Stimulated activated naive B cell treated with anti-CD40 and anti-IgM and Interleukin-4, amounts not matched to agents 10 μg/mL and 1 μg/mL and 100 μg/mL, for 72 hours (primary cell): ENCODE measurements around the gene SIL1.
"Not testable (repeated sequence)": the region's sequence is repeated elsewhere in the genome, so short reads cannot be mapped to it uniquely, and the experiment has no call there.

ENCODE experiments used
- ATAC-seq, 2 donors: fragments of 150-1000 bp; cut with Tn5 transposase; replicated peaks; 2 replicates each; pipeline ENCODE4 v1.10.0; 2021; ENCODE audit warnings: moderate library complexity in 1 of 2
- DNase-seq: peaks from one replicate; pipeline ENCODE4 v3.0.0; 2021
- H3K27ac Mint-ChIP-seq: one replicate; pipeline ENCODE4 v1.8.0; 2022; ENCODE audit warnings: mild to moderate bottlenecking, mixed read lengths
- H3K27me3 Mint-ChIP-seq, 2 donors: one replicate each; pipeline ENCODE4 v1.8.0; 2022; ENCODE audit warnings: mixed read lengths in 2 of 2
- H3K36me3 Mint-ChIP-seq, 2 donors: one replicate each; pipeline ENCODE4 v1.8.0; 2022; ENCODE audit warnings: mixed read lengths in 2 of 2, mild to moderate bottlenecking in 1 of 2
- H3K4me1 Mint-ChIP-seq, 2 donors: one replicate each; pipeline ENCODE4 v1.8.0; 2022; ENCODE audit warnings: mixed read lengths in 2 of 2, mild to moderate bottlenecking in 1 of 2
- H3K4me3 Mint-ChIP-seq, 2 donors: one replicate each; pipeline ENCODE4 v1.8.0; 2022; ENCODE audit warnings: mild to moderate bottlenecking in 2 of 2, mixed read lengths in 2 of 2, moderate library complexity in 1 of 2
- H3K9me3 Mint-ChIP-seq, 2 donors: one replicate each; pipeline ENCODE4 v1.8.0; 2022; ENCODE audit warnings: mixed read lengths in 2 of 2, mild to moderate bottlenecking in 1 of 2

Gene SIL1

GRCh38 chr5:139188558-139189270 lies 9.5 kb downstream of the SIL1 start:
- Mint-ChIP-seq H3K4me1 (peaks cover 27 to 37% of the 10 kb centered on the region in 2 donors), H3K4me3 (no peak overlapping the region), H3K27ac (no peak overlapping the region), H3K9me3 (no peaks in the 10 kb centered on the region), H3K36me3 (peaks cover 32 to 38% of the 10 kb centered on the region in 2 donors), H3K27me3 (no peaks in the 10 kb centered on the region)
- DNase-seq (no peak), ATAC-seq (no peak)

- peaks cover 35 to 42% of the 10 kb centered on the region in 2 donors for H3K4me1 Mint-ChIP-seq
- no peaks in the 10 kb centered on the region for H3K27me3 Mint-ChIP-seq
- no peak overlapping the region for H3K27ac Mint-ChIP-seq
- no peaks in the 10 kb centered on the region for H3K9me3 Mint-ChIP-seq
- H3K4me3 Mint-ChIP-seq, result no peak overlapping the region
- no peak for ATAC-seq
- H3K36me3 Mint-ChIP-seq, result peaks cover 23 to 24% of the 10 kb centered on the region in 2 donors
- no peak for DNase-seq
Observed at GRCh38 chr5:139186752-139187326, 11.3 kb downstream of the SIL1 start.

GRCh38 chr5:139186261-139186660 lies 11.9 kb downstream of the SIL1 start:
- Mint-ChIP-seq H3K4me3 (peak overlapping the region; percentile 2 to 32), H3K27me3 (no peaks in the 10 kb centered on the region), H3K4me1 (peaks cover 38 to 48% of the 10 kb centered on the region in 2 donors), H3K27ac (peak overlapping the region; percentile 11), H3K36me3 (peaks cover 21 to 23% of the 10 kb centered on the region in 2 donors), H3K9me3 (no peaks in the 10 kb centered on the region)
- DNase-seq (no peak), ATAC-seq (peak; percentile 63 to 70)

- H3K27ac Mint-ChIP-seq, result peak overlapping the region; percentile 47
- DNase-seq (no peak), ATAC-seq (no peak)
- peaks cover 21 to 23% of the 10 kb centered on the region in 2 donors for H3K36me3 Mint-ChIP-seq
- peaks cover 41 to 51% of the 10 kb centered on the region in 2 donors for H3K4me1 Mint-ChIP-seq
- H3K4me3 Mint-ChIP-seq, result no peak overlapping the region
- H3K27me3 Mint-ChIP-seq, result no peaks in the 10 kb centered on the region
- H3K9me3 Mint-ChIP-seq, result no peaks in the 10 kb centered on the region
Observed at GRCh38 chr5:139185589-139185988, 12.6 kb downstream of the SIL1 start.

GRCh38 chr5:139183502-139183901 lies 14.7 kb downstream of the SIL1 start:
- Mint-ChIP-seq H3K27me3 (no peaks in the 10 kb centered on the region), H3K9me3 (no peaks in the 10 kb centered on the region), H3K4me1 (peaks cover 48 to 70% of the 10 kb centered on the region in 2 donors), H3K4me3 (peak overlapping the region in 1 of 2 donors; percentile 29), H3K36me3 (peaks cover 14 to 21% of the 10 kb centered on the region in 2 donors), H3K27ac (no peak overlapping the region)
- ATAC-seq (no peak), DNase-seq (no peak)

GRCh38 chr5:139182528-139183296 lies 15.5 kb downstream of the SIL1 start:
- ATAC-seq (peak; percentile 51 to 58), DNase-seq (peak; percentile 8)
- no peak overlapping the region for H3K27ac Mint-ChIP-seq
- H3K4me1 Mint-ChIP-seq, result peaks cover 54 to 78% of the 10 kb centered on the region in 2 donors
- no peaks in the 10 kb centered on the region for H3K9me3 Mint-ChIP-seq
- H3K27me3 Mint-ChIP-seq, result no peaks in the 10 kb centered on the region
- H3K36me3 Mint-ChIP-seq, result peaks cover 13 to 18% of the 10 kb centered on the region in 2 donors
- peak overlapping the region in 1 of 2 donors; percentile 29 for H3K4me3 Mint-ChIP-seq

GRCh38 chr5:139181835-139182452 lies 16.2 kb downstream of the SIL1 start:
- Mint-ChIP-seq H3K27me3 (no peaks in the 10 kb centered on the region), H3K36me3 (peaks cover 8 to 11% of the 10 kb centered on the region in 2 donors), H3K4me3 (peak overlapping the region in 1 of 2 donors; percentile 2), H3K27ac (no peak overlapping the region), H3K4me1 (peaks cover 58 to 82% of the 10 kb centered on the region in 2 donors), H3K9me3 (no peaks in the 10 kb centered on the region)
- DNase-seq (no peak), ATAC-seq (no peak)

GRCh38 chr5:139181322-139181730 lies 16.8 kb downstream of the SIL1 start:
- no peaks in the 10 kb centered on the region for H3K27me3 Mint-ChIP-seq
- ATAC-seq (no peak), DNase-seq (no peak)
- H3K4me3 Mint-ChIP-seq, result no peak overlapping the region
- peaks cover 55 to 76% of the 10 kb centered on the region in 2 donors for H3K4me1 Mint-ChIP-seq
- H3K9me3 Mint-ChIP-seq, result no peaks in the 10 kb centered on the region
- H3K36me3 Mint-ChIP-seq, result peaks cover 2 to 5% of the 10 kb centered on the region in 2 donors
- H3K27ac Mint-ChIP-seq, result no peak overlapping the region

- DNase-seq (no peak), ATAC-seq (no peak)
- H3K36me3 Mint-ChIP-seq, result peaks cover 0 to 3% of the 10 kb centered on the region in 2 donors
- peaks cover 52 to 71% of the 10 kb centered on the region in 2 donors for H3K4me1 Mint-ChIP-seq
- H3K27me3 Mint-ChIP-seq, result no peaks in the 10 kb centered on the region
- H3K4me3 Mint-ChIP-seq, result no peak overlapping the region
- H3K9me3 Mint-ChIP-seq, result no peaks in the 10 kb centered on the region
- no peak overlapping the region for H3K27ac Mint-ChIP-seq
Observed at GRCh38 chr5:139180850-139181249, 17.3 kb downstream of the SIL1 start.

GRCh38 chr5:139179778-139180513 lies 18.2 kb downstream of the SIL1 start:
- not testable (repeated sequence) for H3K4me3 Mint-ChIP-seq, H3K36me3 Mint-ChIP-seq, H3K27ac Mint-ChIP-seq, ATAC-seq, H3K9me3 Mint-ChIP-seq, H3K27me3 Mint-ChIP-seq, DNase-seq
- H3K4me1 Mint-ChIP-seq, result peaks cover 49 to 67% of the 10 kb centered on the region in 2 donors

GRCh38 chr5:139178935-139179334 lies 19.2 kb downstream of the SIL1 start:
- no peaks in the 10 kb centered on the region for H3K27me3 Mint-ChIP-seq
- ATAC-seq (no peak), DNase-seq (no peak)
- H3K27ac Mint-ChIP-seq, result peak overlapping the region; percentile 38
- H3K4me3 Mint-ChIP-seq, result no peak overlapping the region
- H3K9me3 Mint-ChIP-seq, result peaks cover 0 to 2% of the 10 kb centered on the region in 2 donors
- H3K4me1 Mint-ChIP-seq, result peaks cover 48 to 68% of the 10 kb centered on the region in 2 donors
- H3K36me3 Mint-ChIP-seq, result peaks cover 6 to 10% of the 10 kb centered on the region in 2 donors

- ATAC-seq (no peak), DNase-seq (no peak)
- Mint-ChIP-seq H3K36me3 (peaks cover 8 to 13% of the 10 kb centered on the region in 2 donors), H3K27ac (peak overlapping the region; percentile 87), H3K4me1 (peaks cover 46 to 68% of the 10 kb centered on the region in 2 donors), H3K27me3 (no peaks in the 10 kb centered on the region), H3K9me3 (peaks cover 0 to 4% of the 10 kb centered on the region in 2 donors), H3K4me3 (peak overlapping the region in 1 of 2 donors; percentile 39)
Observed at GRCh38 chr5:139178589-139178917, 19.6 kb downstream of the SIL1 start.

GRCh38 chr5:139177809-139178588 lies 20.2 kb downstream of the SIL1 start:
- Mint-ChIP-seq H3K9me3 (peaks cover 0 to 4% of the 10 kb centered on the region in 2 donors), H3K27me3 (no peaks in the 10 kb centered on the region), H3K4me1 (peaks cover 42 to 62% of the 10 kb centered on the region in 2 donors), H3K27ac (peak overlapping the region; percentile 87), H3K4me3 (peak overlapping the region in 1 of 2 donors; percentile 39), H3K36me3 (peaks cover 8 to 13% of the 10 kb centered on the region in 2 donors)
- DNase-seq (peak; percentile 29), ATAC-seq (peak; percentile 70 to 73)
